ENCODE results near the gene DERL3. TPM values are rescaled to one million over a fixed set of nuclear protein-coding genes. Genes with fewer than 3 reads are reported as not detected.

DERL3 gene
- total RNA-seq, 1 experiment from 2014 or later: 1.0 TPM

GRCh38 chr22:23844739-23845202 lies 6.0 kb upstream of the DERL3 start:
- ATAC-seq: no peak
- intact Hi-C loops (cut with micrococcal nuclease; ENCODE audit: unreplicated experiment): loop anchor here (10.0 kb wide), 2 partner anchors 70 to 220 kb away; partner anchors contain the start of gene MMP11
- CTCF ChIA-PET: no interaction called here
- no peak for DNase-seq (ENCODE audit: low read depth, low spot score)
- POLR2A ChIA-PET: no interaction called here
- TF ChIP-seq, protein P1, sequence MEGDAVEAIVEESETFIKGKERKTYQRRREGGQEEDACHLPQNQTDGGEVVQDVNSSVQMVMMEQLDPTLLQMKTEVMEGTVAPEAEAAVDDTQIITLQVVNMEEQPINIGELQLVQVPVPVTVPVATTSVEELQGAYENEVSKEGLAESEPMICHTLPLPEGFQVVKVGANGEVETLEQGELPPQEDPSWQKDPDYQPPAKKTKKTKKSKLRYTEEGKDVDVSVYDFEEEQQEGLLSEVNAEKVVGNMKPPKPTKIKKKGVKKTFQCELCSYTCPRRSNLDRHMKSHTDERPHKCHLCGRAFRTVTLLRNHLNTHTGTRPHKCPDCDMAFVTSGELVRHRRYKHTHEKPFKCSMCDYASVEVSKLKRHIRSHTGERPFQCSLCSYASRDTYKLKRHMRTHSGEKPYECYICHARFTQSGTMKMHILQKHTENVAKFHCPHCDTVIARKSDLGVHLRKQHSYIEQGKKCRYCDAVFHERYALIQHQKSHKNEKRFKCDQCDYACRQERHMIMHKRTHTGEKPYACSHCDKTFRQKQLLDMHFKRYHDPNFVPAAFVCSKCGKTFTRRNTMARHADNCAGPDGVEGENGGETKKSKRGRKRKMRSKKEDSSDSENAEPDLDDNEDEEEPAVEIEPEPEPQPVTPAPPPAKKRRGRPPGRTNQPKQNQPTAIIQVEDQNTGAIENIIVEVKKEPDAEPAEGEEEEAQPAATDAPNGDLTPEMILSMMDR (IDR thresholded peaks at IDR 0.05): no peak
- TF ChIP-seq SIN3A (IDR thresholded peaks at IDR 0.05; ENCODE audit: borderline replicate concordance, insufficient read depth, low read depth, low read length): no peak
- TF ChIP-seq, protein P2, sequence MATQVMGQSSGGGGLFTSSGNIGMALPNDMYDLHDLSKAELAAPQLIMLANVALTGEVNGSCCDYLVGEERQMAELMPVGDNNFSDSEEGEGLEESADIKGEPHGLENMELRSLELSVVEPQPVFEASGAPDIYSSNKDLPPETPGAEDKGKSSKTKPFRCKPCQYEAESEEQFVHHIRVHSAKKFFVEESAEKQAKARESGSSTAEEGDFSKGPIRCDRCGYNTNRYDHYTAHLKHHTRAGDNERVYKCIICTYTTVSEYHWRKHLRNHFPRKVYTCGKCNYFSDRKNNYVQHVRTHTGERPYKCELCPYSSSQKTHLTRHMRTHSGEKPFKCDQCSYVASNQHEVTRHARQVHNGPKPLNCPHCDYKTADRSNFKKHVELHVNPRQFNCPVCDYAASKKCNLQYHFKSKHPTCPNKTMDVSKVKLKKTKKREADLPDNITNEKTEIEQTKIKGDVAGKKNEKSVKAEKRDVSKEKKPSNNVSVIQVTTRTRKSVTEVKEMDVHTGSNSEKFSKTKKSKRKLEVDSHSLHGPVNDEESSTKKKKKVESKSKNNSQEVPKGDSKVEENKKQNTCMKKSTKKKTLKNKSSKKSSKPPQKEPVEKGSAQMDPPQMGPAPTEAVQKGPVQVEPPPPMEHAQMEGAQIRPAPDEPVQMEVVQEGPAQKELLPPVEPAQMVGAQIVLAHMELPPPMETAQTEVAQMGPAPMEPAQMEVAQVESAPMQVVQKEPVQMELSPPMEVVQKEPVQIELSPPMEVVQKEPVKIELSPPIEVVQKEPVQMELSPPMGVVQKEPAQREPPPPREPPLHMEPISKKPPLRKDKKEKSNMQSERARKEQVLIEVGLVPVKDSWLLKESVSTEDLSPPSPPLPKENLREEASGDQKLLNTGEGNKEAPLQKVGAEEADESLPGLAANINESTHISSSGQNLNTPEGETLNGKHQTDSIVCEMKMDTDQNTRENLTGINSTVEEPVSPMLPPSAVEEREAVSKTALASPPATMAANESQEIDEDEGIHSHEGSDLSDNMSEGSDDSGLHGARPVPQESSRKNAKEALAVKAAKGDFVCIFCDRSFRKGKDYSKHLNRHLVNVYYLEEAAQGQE (IDR thresholded peaks at IDR 0.05; ENCODE audit: insufficient read depth in 1 of 2, low read depth in 2 of 2, low read length in 1 of 2): no peak
- TF ChIP-seq TCF7L2 (IDR thresholded peaks at IDR 0.05; ENCODE audit: low read depth, low read length): no peak
- TF ChIP-seq POLR2AphosphoS5 (IDR thresholded peaks at IDR 0.05; ENCODE audit: low read depth, low read length): no peak
- no peaks in the 10 kb centered on the region for H3K9me3 ChIP-seq (ENCODE audit: control insufficient read depth, insufficient read depth, low read depth, low read length)
- H3K4me1 ChIP-seq (ENCODE audit: control insufficient read depth, insufficient read depth, low read length): no peaks in the 10 kb centered on the region; the same call in 1 of the 2 replicates
- in situ Hi-C loops (cut with HindIII; ENCODE audit: low pct_unique_long_range_greater_than_20kb, low sequenced_read_pairs): no loop called here
- H3K27ac ChIP-seq (ENCODE audit: low read length): no peak overlapping the region
- no peaks in the 10 kb centered on the region for H3K36me3 ChIP-seq (ENCODE audit: control insufficient read depth, insufficient read depth, low read length)
- no peak overlapping the region for H3K4me3 ChIP-seq (ENCODE audit: low read depth in 2 of 2, low read length in 2 of 2)
- no TSS peak for BruUV-seq (replicated peaks)
- H3K27me3 ChIP-seq (ENCODE audit: control insufficient read depth, insufficient read depth, low read length): no peaks in the 10 kb centered on the region

DNA sequence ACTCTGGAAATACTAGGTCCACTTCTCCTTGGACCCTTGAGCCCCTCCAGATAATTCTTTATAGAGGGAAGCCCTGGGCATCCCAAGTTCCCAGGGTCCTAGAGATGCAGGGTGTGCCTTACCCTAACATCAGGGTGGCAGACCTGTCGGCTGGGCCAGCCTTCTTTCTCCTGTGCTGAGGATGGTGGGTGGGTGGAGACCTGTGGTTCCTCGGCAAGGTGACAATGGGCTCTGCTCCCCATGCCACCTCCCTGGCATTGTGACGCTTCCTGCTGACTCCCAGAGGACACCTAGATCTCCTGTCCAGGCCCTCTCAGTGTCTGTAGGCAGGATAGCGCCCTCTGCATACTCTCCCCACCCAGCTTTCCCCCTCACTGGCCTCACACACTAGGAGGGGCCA lies 3.8 kb upstream of the DERL3 start:
- TF ChIP-seq, protein P2 (IDR thresholded peaks at IDR 0.05; ENCODE audit: insufficient read depth in 1 of 2, low read depth in 2 of 2, low read length in 1 of 2): no peak
- TF ChIP-seq SIN3A (IDR thresholded peaks at IDR 0.05; ENCODE audit: borderline replicate concordance, insufficient read depth, low read depth, low read length) (no peak), POLR2AphosphoS5 (IDR thresholded peaks at IDR 0.05; ENCODE audit: low read depth, low read length) (no peak), TCF7L2 (IDR thresholded peaks at IDR 0.05; ENCODE audit: low read depth, low read length) (no peak)
- TF ChIP-seq, protein P1 (IDR thresholded peaks at IDR 0.05): no peak
- no TSS peak for BruUV-seq (replicated peaks)
- ChIA-PET POLR2A (interaction anchor here (0.6 kb wide), 1 partner anchor 72 kb away, joined by 4 read pairs; no protein-coding TSS in a partner anchor), CTCF (no interaction called here)
- no peaks in the 10 kb centered on the region; the same call in 1 of the 2 replicates for H3K4me1 ChIP-seq (ENCODE audit: control insufficient read depth, insufficient read depth, low read length)
- no peak overlapping the region for H3K4me3 ChIP-seq (ENCODE audit: low read depth in 2 of 2, low read length in 2 of 2)
- H3K27me3 ChIP-seq (ENCODE audit: control insufficient read depth, insufficient read depth, low read length): no peaks in the 10 kb centered on the region
- no peak for ATAC-seq
- DNase-seq (ENCODE audit: low read depth, low spot score): no peak
- in situ Hi-C loops (cut with HindIII; ENCODE audit: low pct_unique_long_range_greater_than_20kb, low sequenced_read_pairs): no loop called here
- no peak overlapping the region for H3K27ac ChIP-seq (ENCODE audit: low read length)
- H3K9me3 ChIP-seq (ENCODE audit: control insufficient read depth, insufficient read depth, low read depth, low read length): no peaks in the 10 kb centered on the region
- H3K36me3 ChIP-seq (ENCODE audit: control insufficient read depth, insufficient read depth, low read length): no peaks in the 10 kb centered on the region
- intact Hi-C loops (cut with micrococcal nuclease; ENCODE audit: unreplicated experiment): loop anchor here (10.0 kb wide), 2 partner anchors 68 to 218 kb away; partner anchors contain the start of gene MMP11
